ENCODE results near the gene DCTD.

The DCTD gene

GRCh38 chr4:182873289-182873688, 43.9 kb downstream of the DCTD start:
- DNase-seq (ENCODE audit: low read depth, low spot score), result no peak

- DNase-seq (ENCODE audit: low read depth, low spot score), result no peak
Measured at GRCh38 chr4:182872886-182873285, 44.3 kb downstream of the DCTD start.

- DNase-seq (ENCODE audit: low read depth, low spot score), result no peak
Measured at GRCh38 chr4:182871616-182872015, 45.6 kb downstream of the DCTD start.

- no peak for DNase-seq (ENCODE audit: low read depth, low spot score)
Measured at GRCh38 chr4:182869697-182870096, 47.5 kb downstream of the DCTD start.

GRCh38 chr4:182866746-182867145, 50.4 kb downstream of the DCTD start:
- no peak for DNase-seq (ENCODE audit: low read depth, low spot score)

GRCh38 chr4:182863501-182863900, 53.7 kb downstream of the DCTD start:
- no peak for DNase-seq (ENCODE audit: low read depth, low spot score)

- DNase-seq (ENCODE audit: low read depth, low spot score), result no peak
Measured at GRCh38 chr4:182862921-182863320, 54.3 kb downstream of the DCTD start.

- DNase-seq (ENCODE audit: low read depth, low spot score), result peak; percentile 30
Measured at GRCh38 chr4:182862141-182862875, 54.9 kb downstream of the DCTD start.

- DNase-seq (ENCODE audit: low read depth, low spot score), result no peak
Measured at GRCh38 chr4:182861346-182861745, 55.8 kb downstream of the DCTD start.

GRCh38 chr4:182859730-182860129, 57.5 kb downstream of the DCTD start:
- DNase-seq (ENCODE audit: low read depth, low spot score), result no peak

GRCh38 chr4:182858711-182859110, 58.5 kb downstream of the DCTD start:
- DNase-seq (ENCODE audit: low read depth, low spot score), result no peak

- DNase-seq (ENCODE audit: low read depth, low spot score), result no peak
Measured at GRCh38 chr4:182856862-182857261, 60.3 kb downstream of the DCTD start.

GRCh38 chr4:182855877-182856276, 61.3 kb downstream of the DCTD start:
- DNase-seq (ENCODE audit: low read depth, low spot score), result no peak

- DNase-seq (ENCODE audit: low read depth, low spot score), result no peak
Measured at GRCh38 chr4:182855312-182855711, 61.9 kb downstream of the DCTD start.

- no peak for DNase-seq (ENCODE audit: low read depth, low spot score)
Measured at GRCh38 chr4:182854466-182854865, 62.7 kb downstream of the DCTD start.

GRCh38 chr4:182853731-182854330, 63.4 kb downstream of the DCTD start:
- DNase-seq (ENCODE audit: low read depth, low spot score), result no peak

- DNase-seq (ENCODE audit: low read depth, low spot score), result no peak
Measured at GRCh38 chr4:182848685-182849084, 68.5 kb downstream of the DCTD start.

- DNase-seq (ENCODE audit: low read depth, low spot score), result no peak
Measured at GRCh38 chr4:182847576-182848450, 69.4 kb downstream of the DCTD start.

- no peak for DNase-seq (ENCODE audit: low read depth, low spot score)
Measured at GRCh38 chr4:182846036-182846435, 71.2 kb downstream of the DCTD start.

GRCh38 chr4:182845618-182846017, 71.6 kb downstream of the DCTD start:
- no peak for DNase-seq (ENCODE audit: low read depth, low spot score)

- no peak for DNase-seq (ENCODE audit: low read depth, low spot score)
Measured at GRCh38 chr4:182843808-182844325, 73.3 kb downstream of the DCTD start.

- no peak for DNase-seq (ENCODE audit: low read depth, low spot score)
Measured at GRCh38 chr4:182842759-182843390, 74.3 kb downstream of the DCTD start.

All from iPS DF 19.7 (cell line).